RCC 7860 (cell line): ENCODE data around the gene PIM1.
A peak's percentile ranks its signal among the peaks of the same experiment; 100 is the strongest.
"Not testable (repeated sequence)": the region's sequence is repeated elsewhere in the genome, so short reads cannot be mapped to it uniquely, and the experiment has no call there.

Experiments
- DNase-seq: peaks from one replicate; pipeline ENCODE4 v3.0.0-alpha.2; 2015; ENCODE audit warnings: low spot score
- FAIRE-seq: peaks from 2 replicates; lab custom pipeline; 2012; peaks lifted over from hg19 to GRCh38; lab: Jason Lieb, UNC

The PIM1 gene

DNA sequence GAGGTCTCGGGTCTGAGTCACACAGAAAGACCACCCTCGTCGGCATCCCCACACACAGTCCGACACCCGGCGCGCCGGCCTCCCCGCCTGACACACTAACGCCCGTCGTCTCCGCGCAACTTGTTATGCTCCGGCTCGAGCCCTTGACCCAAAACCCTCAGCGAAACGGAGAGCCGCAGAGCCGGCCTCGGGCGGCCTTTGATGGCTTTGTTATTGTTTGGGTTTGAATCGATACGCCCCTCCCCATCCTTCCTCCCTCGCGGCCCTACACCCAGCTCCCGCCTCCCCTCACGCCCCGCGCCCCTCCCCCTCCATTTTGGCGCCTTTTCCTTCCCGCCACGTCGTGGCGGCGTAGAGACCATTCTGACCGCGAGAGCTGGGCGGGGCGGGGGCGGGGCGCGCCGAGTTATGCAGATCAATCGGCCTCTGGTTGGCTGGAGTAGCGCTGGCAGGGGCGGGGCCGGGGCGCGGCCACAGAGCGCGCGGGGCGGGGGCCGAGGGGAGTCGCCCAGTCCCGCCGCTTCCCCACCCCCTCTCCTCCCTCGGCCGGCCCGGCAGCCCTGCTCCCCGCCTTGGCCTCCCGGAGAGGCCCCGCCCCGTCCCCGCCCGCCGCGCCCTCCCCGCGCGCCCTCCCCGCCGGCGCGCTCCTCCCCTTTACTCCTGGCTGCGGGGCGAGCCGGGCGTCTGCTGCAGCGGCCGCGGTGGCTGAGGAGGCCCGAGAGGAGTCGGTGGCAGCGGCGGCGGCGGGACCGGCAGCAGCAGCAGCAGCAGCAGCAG lies at the start of gene PIM1:
PIM1 (plus strand) TSS at position 657 of the 777 bp plus-strand sequence. CDS start 424 bp downstream, outside the sequence.
- peak; percentile 84 for DNase-seq
- FAIRE-seq: no peak

DNA sequence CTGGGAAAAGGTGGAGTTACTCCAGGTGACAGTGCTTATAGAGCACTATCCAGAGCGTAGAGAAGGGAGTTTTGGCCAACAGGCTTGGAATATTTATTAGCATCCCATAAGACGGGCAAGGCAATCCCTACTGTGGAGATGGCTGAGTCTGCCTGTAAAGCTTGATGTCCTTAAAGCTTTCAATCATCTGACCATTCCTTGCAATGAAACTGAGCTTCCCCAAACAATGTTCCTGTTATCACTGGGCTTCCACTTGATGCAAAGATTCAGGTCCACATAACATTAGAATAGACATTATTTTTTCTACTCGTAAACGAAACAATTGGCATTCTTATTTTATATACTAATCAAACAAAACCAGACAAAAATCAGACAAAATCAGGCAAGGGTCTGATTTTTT lies 48.4 kb upstream of the PIM1 start:
- DNase-seq (no peak), FAIRE-seq (no peak)

DNA sequence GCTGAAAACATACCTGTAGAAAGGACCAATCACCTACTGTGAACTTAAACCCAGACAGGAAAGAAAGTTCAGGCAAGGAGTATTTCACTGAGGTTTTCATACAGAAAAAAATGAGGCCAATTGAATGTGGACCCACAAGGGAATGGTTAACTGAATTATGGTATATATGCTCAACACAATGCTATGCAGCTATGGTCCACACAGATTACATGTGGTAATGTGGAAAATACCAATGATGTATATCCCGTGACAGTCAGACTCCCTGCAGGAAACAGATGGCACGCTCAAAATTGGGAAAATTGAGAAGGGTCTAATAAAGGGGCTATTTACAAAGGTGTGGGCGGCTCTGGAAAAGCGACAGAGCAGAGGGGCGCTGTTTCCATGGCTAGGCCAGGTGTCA lies 47.1 kb upstream of the PIM1 start:
- DNase-seq (no peak), FAIRE-seq (no peak)

GRCh38 chr6:37123957-37124729 lies 45.8 kb upstream of the PIM1 start:
- DNase-seq (no peak), FAIRE-seq (no peak)

DNA sequence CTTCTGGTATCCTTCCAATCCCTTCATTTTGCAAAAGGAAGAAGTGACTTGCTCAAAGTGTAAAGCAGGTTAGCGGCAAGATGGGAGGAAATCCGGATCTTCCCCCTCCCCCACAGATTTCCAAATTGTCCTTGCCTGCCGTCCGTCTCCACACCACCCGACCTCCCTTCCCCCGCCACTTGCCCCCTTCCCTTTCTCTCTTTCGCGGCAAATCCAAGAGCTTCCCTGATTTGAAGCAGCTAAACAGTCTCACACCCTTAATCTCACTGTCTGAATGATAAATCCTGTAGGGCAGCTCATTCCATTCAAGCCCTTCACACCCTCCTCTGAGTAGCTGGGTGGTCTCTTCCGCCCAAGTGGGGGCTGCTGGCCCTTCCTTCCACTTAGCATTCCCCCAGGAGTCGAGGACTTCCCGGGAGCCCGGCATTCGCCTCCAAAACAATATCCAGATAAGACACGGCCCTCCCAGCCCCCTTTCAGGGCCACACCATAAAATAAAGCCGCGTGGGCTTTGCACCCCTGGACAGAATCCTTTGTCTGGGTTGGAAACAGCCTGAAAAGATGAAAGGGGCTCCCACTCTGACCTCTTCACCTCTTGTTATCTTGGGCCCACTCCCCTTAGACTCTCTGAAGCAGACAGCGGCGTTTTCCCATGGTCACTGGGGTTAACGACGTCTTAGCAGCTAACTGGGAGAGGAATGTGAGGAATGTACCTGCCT lies 44.0 kb upstream of the PIM1 start:
- DNase-seq (no peak), FAIRE-seq (no peak)

GRCh38 chr6:37126493-37126958 lies 43.4 kb upstream of the PIM1 start:
- DNase-seq (no peak), FAIRE-seq (no peak)

- DNase-seq: no peak
- FAIRE-seq: no peak
Observed at GRCh38 chr6:37126961-37127616, 42.9 kb upstream of the PIM1 start.

DNA sequence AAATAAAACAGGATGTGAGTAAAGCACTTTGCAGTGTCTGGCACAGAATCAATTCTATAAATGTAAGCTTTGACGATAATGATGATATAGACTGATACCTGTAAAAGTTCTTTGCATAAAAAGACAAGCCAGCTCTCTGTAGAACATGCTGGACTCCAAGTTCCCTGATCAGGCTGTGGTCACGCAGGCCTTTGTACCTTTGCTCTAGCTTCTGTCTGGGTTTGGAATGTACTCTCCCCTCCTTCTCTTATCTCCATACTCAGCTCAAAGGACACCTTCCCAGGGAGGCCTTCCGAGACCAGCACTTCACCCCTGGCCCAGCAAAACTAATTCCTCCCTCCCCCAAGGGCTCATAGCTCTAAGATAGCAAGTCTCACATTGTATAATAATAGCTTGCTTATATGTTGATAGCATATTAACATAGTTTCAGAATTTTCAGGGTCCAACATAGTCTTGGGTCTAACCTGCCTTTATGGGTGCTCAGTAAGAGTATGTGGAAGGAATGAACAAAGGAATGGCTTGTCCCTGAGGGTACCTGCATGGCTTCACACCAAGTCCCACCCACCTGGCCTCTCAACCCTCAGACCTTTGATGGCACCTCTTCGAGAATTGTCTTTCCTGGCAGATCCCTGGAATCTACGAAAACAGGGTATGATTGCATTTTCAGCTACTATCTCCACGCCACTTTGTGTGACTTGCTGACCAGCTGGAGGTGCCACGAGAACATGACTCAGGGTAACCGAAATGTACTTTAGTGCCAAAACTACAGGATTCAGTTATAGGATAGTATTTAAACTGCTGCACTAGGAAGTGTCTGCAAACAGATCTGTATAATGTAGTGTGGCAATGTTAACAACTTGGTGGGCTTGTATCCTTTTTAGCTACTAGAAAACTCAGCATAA lies 41.7 kb upstream of the PIM1 start:
- FAIRE-seq (no peak), DNase-seq (no peak)

- not testable (repeated sequence) for DNase-seq, FAIRE-seq
Observed at GRCh38 chr6:37128863-37129443, 41.0 kb upstream of the PIM1 start.

DNA sequence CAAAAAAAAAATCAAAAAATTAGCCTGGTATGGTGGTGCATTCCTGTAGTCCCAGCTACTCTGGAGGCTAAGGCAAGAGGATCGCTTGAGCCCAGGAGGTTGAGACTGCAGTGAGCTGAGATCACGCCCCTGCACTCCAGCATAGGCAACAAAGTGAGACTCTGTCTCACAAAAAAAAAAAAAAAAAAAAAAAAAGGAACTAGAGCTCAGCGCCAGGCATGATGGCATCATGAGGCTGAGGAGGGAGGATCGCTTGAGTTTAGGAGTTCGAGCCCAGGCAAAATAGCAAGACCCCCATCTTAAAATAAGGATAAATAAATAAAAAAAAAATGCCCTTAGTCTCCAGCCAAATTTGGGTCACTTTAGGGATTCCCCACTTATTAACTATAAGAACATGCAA lies 40.4 kb upstream of the PIM1 start:
- no peak for FAIRE-seq
- DNase-seq: no peak

GRCh38 chr6:37130704-37131103 lies 39.2 kb upstream of the PIM1 start:
- DNase-seq: peak; percentile 18
- FAIRE-seq: no peak

- no peak for FAIRE-seq
- no peak for DNase-seq
Observed at GRCh38 chr6:37131104-37131959, 38.6 kb upstream of the PIM1 start.

DNA sequence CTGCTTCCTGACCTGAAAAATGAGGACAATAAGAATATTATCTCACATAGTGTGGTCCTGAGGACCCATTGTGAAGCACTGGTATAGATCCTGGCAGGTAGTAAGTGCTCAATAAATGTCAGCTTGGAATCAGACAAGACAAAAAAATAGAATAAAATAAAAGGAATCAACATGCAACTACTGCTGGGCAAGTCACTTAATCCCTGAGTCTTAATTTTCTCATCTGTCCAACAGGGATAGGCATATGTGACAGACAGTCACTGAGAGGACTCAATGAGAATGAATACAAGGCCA lies 38.0 kb upstream of the PIM1 start:
- FAIRE-seq: no peak

GRCh38 chr6:37134036-37134395 lies 35.9 kb upstream of the PIM1 start:
- FAIRE-seq: no peak
- DNase-seq: peak; percentile 83

More for the DNA sequence above, 38.0 kb upstream of the PIM1 start:
- no peak for DNase-seq

DNA sequence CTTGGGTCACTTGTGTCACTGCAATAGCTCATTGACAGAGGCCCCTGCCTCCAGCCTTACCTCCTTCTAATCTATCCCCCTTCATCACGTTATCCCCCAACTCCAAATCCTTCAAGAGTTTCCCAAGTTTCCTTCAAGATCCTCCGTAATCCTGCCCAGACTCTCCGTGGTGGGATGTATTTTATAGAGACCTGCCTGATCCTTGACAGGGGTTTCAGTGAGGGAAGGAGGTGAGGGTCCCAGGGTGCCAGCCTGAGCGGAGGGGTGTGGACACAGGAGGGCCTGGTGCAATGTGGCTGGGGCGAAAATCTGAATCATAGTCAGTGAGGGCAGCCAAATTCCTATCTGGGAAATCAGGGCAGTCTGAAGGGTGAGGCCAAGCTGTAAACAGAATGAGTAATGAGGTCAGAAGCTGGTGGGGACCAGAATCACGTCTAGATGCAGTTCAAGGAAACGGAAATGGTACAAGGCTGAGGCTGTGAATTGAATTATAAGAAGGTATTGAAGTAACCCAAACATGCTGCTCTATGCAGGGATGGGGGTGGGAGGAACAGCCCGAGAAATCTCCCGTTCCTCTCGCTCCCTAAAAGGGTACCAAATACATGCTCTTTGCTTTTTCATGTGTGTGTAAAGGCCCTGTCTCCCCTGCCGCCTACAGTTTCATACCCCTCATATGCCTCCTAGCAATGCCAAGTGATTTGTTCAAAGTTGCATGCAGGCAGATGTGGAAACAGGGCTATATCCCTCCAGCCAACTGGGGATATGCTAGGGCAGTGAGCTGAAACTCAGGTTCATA lies 35.4 kb upstream of the PIM1 start:
- DNase-seq (peak; percentile 92), FAIRE-seq (peak; percentile 78)

GRCh38 chr6:37135835-37136694 lies 33.9 kb upstream of the PIM1 start:
- FAIRE-seq (no peak), DNase-seq (no peak)

GRCh38 chr6:37136821-37137200 lies 33.1 kb upstream of the PIM1 start:
- DNase-seq (no peak), FAIRE-seq (no peak)
